HL-60/S4 (cell line): ENCODE results near the gene OTOP2.

ENCODE experiments used
- in situ Hi-C: fragments of 300-500 bp; cut with MboI; formaldehyde crosslinking; loops from 2 replicates; pipeline ENCODE4 v1.14.3; 2022; ENCODE audit warnings: low sequenced_read_pairs

OTOP2 gene

GRCh38 chr17:74924250-74924948 lies at the start of gene OTOP2:
TSS of gene OTOP2 (plus strand) at chr17:74924273. CDS start at chr17:74924633, 360 bp downstream.
- in situ Hi-C loops, result no loop called here

GRCh38 chr17:74874615-74875037 lies 49.4 kb upstream of the OTOP2 start:
- in situ Hi-C loops, result no loop called here

- in situ Hi-C loops, result no loop called here
Measured at GRCh38 chr17:74875155-74875976, 48.7 kb upstream of the OTOP2 start.

- in situ Hi-C loops, result no loop called here
Measured at GRCh38 chr17:74875977-74876593, 48.0 kb upstream of the OTOP2 start.

- in situ Hi-C loops, result no loop called here
Measured at GRCh38 chr17:74877592-74878548, 46.2 kb upstream of the OTOP2 start.

GRCh38 chr17:74878658-74879057 lies 45.4 kb upstream of the OTOP2 start:
- in situ Hi-C loops, result no loop called here

GRCh38 chr17:74879308-74879707 lies 44.8 kb upstream of the OTOP2 start:
- in situ Hi-C loops, result no loop called here

- in situ Hi-C loops, result no loop called here
Measured at GRCh38 chr17:74881073-74881472, 43.0 kb upstream of the OTOP2 start.

GRCh38 chr17:74882517-74883240 lies 41.4 kb upstream of the OTOP2 start:
- in situ Hi-C loops, result no loop called here

- in situ Hi-C loops, result no loop called here
Measured at GRCh38 chr17:74883241-74883745, 40.8 kb upstream of the OTOP2 start.

- in situ Hi-C loops, result no loop called here
Measured at GRCh38 chr17:74888469-74888868, 35.6 kb upstream of the OTOP2 start.

- in situ Hi-C loops, result no loop called here
Measured at GRCh38 chr17:74890554-74890953, 33.5 kb upstream of the OTOP2 start.

- in situ Hi-C loops, result no loop called here
Measured at GRCh38 chr17:74892013-74892841, 31.8 kb upstream of the OTOP2 start.

- in situ Hi-C loops, result no loop called here
Measured at GRCh38 chr17:74892974-74893911, 30.8 kb upstream of the OTOP2 start, which contains the start of gene FADS6. TSS of gene FADS6 (minus strand) at chr17:74893633. CDS start at chr17:74893595, 38 bp downstream.

GRCh38 chr17:74893936-74894671 lies 30.0 kb upstream of the OTOP2 start:
- in situ Hi-C loops, result no loop called here

GRCh38 chr17:74898376-74898946 lies 25.6 kb upstream of the OTOP2 start:
- in situ Hi-C loops, result no loop called here

GRCh38 chr17:74900208-74900607 lies 23.9 kb upstream of the OTOP2 start:
- in situ Hi-C loops, result no loop called here
